Measurements from ENCODE around the gene RGPD4. TPM values are rescaled to one million over a fixed set of nuclear protein-coding genes. Genes with fewer than 3 reads are reported as not detected.
A peak's percentile ranks its signal among the peaks of the same experiment; 100 is the strongest.
"Not testable (repeated sequence)": the region's sequence is repeated elsewhere in the genome, so short reads cannot be mapped to it uniquely, and the experiment has no call there.

Gene RGPD4
- not detected in 2 replicates for total RNA-seq
- not detected for polyA plus RNA-seq (2012)

DNA sequence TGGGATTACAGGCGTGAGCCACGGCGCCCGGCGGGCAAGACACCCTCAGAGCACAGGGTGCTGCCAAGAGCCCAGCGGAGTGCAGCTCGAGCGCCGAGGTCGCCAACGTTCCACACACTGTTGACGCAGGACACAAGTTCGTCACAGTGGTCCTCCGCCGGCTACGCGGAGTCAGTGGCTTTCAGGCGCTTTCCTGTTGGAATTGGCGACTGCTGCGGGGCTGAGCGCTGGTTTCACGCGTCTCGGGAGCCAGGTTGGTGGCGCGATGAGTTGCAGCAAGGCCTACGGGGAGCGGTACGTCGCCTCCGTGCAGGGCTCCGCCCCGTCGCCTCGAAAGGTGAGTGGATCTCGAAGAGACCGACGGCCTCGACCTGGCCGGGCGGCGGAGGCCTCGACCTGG is at the start of gene RGPD4:
RGPD4 (plus strand) TSS at position 144 of the 400 bp plus-strand sequence; CDS start at position 266, 122 bp downstream.
- DNase-seq (ENCODE audit: low read depth), result not testable (repeated sequence)

DNA sequence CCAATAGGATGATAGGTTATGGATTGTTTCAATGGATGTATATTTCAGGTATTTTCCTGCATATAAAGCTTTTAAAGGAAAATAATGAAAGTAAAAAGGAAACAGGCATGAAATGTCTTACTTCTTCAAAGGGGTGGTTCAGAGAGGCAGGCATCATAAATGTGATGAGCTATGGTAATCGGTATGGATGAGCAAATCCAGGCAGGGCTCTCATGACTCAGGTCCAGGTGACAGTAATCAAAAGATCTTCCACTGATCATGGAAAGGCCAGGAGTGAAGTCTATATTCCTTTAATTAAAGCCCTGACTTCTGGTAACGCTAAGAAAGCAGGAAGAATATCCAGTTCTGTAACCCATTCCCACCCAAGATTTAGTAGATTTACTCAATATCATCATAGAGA is 48.7 kb upstream of the RGPD4 start:
- DNase-seq (ENCODE audit: low read depth), result no peak

DNA sequence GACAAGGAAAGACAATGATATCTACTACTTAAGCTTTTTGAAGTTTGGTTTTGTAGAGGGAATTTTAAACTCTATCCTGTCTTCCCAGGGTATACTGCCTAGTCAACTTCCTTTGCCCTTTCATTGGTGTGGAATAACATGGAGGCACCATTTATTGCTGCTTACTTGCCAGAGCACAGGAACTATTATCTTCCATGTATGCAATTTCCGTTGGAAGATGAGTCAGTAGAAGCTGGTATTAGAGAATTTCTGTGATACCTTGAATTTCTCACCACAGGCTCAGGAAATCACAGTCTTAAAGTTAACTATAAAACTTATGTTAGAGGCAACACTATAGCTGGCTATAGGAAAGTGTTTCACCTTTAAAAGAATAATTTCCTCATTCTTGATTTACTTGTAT is 40.9 kb upstream of the RGPD4 start:
- no peak for DNase-seq (ENCODE audit: low read depth)

DNA sequence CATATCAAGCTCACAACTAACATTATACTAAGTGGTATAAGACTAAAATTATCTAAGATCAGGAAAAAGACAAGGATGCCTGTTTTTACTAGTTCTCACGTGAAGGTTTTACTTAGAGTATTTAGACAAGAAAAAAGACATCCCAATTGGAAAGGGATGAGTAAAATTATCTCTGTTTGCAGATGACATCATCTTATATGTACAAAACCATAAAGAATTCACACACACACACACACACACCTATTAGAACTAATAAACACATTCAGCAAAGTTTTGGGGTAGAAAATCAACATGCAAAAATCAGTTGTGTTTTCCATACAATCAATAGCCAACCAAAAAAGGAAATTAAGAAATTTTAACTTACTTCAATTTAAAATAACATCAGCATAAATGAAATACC is 35.9 kb upstream of the RGPD4 start:
- DNase-seq (ENCODE audit: low read depth), result no peak

DNA sequence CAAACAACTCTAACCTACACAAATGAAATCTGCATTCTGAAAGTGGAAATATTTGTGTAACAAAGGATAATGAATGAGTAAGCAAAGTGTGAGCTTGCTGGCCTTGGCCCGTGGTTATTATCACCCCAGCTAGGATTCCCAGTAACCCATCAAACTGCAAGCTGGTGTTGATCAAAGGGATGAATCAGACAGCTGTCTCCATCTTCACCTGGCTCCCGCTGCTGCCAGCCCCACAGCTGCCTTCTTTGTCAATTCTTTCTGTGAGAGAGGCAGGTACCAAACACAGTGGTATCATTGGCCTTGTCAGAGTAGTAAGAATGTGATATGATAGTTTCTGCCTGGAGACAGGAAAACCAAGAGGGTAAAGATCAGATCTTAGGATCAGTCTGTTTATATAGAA is 25.2 kb upstream of the RGPD4 start:
- no peak for DNase-seq (ENCODE audit: low read depth)

DNA sequence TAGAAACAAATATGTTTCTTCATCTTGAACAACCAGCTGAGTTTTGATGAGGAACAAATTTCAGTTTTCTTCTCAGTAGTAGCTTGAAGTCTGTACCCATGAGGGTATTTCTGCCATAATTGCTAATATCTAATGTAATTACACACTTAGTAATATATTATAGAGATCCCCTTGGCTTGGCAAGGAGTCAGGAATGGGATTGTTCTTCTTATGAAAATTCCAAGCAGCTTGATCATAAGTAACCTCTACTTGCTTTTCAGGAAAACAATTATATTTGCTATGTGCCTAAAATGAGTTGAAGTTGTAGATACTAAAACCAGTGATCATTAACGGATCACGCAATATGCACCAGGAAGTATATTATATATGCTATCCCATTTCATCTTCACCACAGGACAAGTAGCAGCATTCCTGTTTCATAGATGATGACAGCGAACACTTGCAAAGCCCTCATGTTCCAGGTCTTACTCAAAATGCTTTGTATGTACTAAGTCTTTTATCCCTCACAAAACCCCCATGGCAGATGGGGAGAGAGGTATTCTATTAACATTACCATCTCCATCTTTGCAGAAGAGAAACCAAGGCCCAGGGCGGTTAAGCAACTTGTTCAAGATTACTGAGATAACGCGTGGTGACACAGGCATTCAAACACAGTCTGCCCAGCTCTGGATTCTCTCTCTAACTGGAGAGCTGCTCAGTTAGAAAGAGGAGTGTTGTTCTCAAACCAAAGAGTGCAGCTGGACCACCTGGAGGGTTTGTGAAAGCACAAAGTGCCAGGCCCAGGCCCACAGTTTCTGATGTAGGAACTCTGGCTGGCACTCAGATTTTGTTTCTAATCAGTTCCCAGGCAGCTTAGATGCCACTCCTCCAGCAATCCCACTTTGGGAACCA is 21.8 kb upstream of the RGPD4 start:
- no peak for DNase-seq (ENCODE audit: low read depth)

DNA sequence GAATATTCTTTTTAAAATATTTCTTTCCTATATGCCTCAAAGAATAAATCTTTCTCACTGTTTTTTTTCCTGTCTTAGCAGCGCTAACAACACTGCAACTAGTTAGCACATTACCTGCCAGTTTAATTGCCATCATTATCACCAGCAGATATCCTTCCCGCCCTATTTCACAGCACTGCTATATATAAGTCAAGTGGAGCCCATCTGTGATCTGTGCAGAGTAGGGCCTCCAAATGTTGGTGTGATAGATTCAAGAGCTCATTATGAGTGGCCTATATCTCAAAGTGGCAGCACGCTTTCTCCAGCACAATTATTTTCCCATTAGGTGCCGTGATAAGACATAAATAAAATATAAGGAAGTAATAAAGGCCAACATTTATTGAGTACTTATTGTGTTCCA is 19.8 kb upstream of the RGPD4 start:
- no peak for DNase-seq (ENCODE audit: low read depth)

DNA sequence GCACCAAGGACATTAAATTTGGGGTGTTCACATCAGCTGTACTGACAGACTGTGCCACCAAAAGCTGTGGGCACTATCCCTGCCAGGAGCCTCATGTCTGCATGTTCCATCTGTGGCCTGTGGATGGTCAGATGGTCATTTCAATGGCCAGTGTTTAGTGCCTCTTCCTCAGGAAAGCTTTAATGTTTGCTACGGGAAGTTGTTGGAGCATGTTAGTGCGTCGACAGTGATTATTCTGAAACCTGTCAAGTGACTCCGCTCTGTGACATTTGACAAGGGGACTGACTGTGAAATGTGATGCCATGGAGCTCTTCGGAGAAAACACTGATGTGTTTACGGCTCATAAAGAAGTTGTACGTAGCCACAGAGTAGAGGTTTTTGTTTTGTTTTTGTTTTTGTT is 18.7 kb upstream of the RGPD4 start:
- no peak for DNase-seq (ENCODE audit: low read depth)

DNA sequence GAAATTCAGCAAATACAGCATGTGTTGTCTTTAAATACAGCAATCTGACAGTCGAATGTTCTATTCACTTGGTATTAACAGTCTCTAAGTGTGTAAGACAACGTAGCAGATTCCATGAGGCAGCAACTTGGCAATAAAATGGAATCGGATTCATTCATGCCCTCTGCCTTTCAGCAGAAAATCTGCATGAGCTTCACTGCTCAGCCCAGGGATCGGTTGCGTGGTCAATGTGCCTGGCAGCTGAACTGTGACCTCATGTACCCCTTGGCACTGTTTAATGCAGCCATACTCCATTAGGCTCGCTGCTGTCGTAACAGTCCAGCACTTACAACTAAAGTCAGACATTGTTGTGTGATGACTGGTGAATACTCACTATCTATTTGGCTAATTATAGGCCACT is 17.7 kb upstream of the RGPD4 start:
- peak; percentile 87 for DNase-seq (ENCODE audit: low read depth)

DNA sequence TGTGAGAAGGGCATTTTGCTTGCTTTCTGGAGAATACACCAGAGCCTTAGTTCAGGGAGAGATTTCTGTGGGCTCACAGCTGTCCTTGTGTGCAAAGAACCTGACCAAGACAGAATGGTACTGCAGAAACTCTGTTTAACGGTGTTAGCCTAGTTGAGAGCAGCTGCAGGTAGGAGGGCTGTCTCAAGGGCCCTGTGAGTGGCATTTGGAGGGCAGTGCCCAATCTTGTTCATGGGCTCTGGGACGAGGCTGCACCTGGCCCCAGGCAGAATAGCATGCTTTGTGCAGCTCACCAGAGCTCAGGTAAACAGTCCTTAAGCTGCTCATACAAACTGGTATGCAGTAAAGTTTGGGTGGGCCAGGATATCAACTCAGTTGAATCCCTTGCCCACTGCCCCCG is 16.9 kb upstream of the RGPD4 start:
- peak; percentile 41 for DNase-seq (ENCODE audit: low read depth)

DNA sequence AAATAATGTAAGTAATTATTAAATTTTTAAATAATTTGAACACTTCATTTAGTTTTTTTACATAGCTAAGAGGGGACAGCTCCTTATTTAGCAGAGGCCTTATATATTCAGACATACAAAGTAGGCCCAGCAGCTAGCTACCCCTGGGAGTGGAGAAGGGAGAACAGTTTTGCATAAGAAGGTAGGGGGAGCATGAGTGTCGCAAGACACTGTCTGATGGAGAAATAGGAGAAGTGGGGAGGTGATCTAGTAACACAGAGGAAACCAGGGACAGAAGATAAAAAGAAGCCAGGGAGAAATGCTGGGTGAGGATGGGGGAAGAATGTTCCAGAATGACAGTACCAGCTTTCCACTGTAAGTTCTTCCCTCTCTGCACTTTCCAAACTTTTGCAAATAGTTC is 16.0 kb upstream of the RGPD4 start:
- DNase-seq (ENCODE audit: low read depth), result no peak

DNA sequence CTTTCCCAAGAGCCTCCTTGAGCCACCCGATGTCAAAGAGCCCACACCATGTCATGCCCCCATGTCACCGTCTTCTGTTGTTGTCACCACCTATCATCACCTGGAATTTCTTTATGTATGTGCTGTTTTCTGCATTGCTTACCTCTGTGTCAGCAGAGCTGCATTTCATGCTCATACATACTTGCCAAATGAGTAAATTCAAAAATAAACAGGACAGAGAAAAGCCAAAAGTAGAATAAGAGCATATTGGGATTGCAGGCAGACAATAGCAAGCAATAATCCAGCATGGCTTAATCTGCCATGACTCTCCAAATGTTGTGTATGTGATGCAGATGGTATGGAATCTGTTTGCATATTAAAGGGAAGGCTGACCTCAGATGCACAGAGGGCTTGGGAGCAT is 15.3 kb upstream of the RGPD4 start:
- no peak for DNase-seq (ENCODE audit: low read depth)

DNA sequence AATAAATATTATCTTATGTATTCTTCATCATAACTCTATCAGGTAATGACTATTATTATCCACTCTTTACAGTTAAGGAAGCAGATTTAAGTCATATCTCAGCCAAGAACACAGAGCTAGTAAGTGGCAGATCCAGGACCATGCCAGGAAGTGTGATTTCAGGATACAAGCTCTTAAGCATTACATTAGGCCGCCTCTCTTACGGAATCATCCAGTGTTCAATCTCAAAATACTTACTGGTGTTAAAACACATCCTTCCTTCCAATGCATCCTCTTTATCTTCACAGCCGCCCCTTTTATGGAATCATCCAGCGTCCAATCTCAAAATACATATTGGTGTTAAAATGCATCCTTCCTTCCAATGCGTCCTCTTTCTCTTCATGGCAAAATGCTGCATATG is 14.7 kb upstream of the RGPD4 start:
- DNase-seq (ENCODE audit: low read depth), result no peak

DNA sequence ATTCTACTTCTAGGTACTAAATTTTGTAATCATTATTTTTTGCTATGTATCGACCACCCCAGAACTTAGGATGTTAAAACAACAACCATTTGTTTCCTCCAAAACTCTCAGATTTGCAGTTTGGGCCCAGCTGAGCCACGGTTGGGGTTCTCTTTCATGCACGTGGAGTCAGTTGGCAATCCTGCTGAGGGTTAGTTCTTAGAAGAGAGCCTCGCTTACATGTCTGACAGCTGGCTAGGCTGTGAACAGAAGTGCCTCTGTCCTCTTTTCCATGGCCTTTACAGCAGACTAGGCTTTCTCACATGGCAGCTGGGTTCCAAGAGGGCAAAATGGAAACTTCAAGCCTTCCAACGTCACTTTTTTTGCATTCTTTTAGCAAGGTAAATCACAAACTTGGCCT is 9.3 kb upstream of the RGPD4 start:
- no peak for DNase-seq (ENCODE audit: low read depth)

DNA sequence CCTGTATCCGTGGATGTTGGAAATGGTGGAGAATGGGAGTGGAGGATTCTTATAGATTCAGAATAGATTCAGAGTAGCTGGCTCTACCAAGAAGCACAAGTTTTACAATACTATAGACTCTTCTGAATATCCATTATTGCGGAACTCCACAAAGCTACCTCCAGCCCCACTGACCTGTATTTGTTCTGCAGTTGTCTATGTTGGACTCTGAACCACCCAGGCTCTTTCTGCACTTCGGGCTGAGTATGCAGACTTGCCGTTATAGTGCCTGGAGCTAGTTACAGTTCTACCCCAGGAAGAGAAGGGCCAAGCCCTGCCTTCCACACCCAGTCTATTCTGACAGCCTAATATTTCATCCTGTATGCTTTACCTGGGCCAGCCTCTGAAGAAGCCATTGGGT is 4.4 kb upstream of the RGPD4 start:
- DNase-seq (ENCODE audit: low read depth), result no peak

DNA sequence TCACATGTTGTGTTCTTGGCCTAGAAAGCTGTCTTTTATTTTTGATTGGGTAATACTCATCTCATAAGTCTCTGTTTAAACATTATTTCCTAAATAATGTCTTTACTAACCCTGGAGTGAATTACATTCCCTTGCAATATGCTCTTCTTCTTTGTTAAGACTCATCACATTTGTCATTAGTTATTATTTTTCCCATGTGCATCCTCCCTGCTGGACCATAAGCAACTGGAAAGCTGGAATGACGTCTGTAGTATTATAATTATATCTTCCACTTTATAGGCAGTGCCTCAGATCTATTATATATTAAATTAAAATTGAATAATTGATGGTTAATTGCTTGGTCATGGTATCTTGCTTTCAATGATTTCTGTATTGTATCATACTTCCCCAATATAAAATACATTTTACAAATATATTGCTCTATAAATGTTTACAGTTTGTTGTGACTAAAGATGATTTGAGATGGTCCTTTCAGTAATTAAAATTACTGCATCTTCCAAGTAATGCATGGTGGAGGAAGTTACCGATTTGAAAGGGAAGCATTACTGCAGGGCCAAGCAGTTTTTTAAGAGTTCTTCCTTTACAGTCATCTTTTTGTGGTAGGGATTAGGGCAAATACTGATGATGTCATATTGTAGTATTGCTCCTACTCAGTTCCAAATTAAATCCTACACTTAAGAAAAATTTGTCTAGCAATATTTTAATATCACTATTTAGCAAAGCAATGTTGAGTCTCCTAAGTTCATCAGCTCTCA is 2.1 kb upstream of the RGPD4 start:
- DNase-seq (ENCODE audit: low read depth), result no peak

DNA sequence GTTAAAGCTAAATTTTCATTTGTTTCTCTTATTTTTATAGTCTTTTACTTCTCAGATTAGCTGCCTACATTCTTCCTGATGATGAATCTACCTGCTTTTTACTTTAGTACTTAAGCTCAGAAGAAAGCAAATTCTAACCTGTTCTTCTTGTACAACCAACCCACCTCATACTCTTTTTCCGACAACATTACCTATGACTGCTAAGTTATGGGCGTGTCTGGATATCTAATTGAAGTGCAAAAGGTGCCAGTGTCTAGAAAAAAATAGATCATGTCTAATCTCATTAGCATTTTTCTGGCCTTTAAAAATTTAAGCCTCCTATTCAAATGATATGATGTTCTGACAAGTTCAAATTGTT is 1.5 kb upstream of the RGPD4 start:
- no peak for DNase-seq (ENCODE audit: low read depth)

DNA sequence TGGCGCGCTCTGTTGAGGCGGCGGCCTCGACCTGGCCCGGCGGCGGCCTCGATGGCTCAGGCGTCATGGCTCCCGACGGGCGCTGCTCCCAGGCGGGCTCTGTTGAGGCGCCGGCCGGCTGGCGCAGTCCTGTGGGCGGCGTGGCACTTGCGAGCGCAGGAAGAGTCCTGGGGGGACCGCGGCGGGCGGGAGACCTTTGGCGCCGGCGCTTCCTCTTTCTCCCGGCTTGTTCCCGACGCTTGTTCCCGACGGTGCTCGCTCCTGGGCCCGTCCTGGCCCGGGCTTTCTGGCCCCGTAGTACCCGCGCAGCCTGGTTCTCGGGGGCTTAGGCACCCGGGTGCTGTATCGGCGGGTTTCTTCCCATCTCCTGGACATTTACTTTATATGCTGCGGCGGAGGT is 2.8 kb downstream of the RGPD4 start:
- not testable (repeated sequence) for DNase-seq (ENCODE audit: low read depth)

DNA sequence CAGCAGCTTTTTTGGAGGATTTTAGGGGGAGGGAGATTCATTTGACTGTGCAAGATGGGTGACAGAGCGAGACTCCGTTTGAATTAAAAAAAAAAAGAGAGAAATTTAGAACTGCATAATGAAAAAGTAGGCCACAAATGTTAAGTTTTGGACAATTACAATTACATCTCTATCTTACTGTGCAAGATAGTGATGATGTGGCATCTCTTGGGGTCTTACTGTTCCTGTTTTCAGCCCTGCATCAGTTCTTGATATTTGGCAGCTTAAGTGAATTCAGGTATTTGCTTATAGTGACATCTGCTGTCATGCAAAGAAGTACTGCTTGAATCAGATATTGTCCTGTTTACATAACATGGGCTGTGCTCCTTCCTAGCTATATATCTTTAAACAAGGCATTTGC is 6.5 kb downstream of the RGPD4 start:
- not testable (repeated sequence) for DNase-seq (ENCODE audit: low read depth)

DNA sequence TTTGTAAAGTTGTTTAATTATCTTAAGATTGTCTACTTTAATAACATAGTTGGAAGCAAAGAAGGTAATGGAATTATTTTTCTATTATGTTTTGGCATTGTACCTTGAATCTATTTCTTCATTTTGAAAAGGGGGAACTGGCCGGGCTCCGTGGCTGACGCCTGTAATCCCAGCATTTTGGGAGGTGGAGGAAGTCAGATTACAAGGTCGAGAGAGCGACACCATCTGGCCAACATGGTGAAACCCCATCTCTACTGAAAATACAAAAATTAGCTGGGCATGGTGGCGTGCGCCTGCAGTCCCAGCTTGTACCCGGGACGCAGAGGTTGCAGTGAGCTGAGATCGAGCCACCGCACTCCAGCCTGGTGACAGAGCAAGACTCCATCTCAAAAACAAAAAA is 6.9 kb downstream of the RGPD4 start:
- DNase-seq (ENCODE audit: low read depth), result not testable (repeated sequence)

DNA sequence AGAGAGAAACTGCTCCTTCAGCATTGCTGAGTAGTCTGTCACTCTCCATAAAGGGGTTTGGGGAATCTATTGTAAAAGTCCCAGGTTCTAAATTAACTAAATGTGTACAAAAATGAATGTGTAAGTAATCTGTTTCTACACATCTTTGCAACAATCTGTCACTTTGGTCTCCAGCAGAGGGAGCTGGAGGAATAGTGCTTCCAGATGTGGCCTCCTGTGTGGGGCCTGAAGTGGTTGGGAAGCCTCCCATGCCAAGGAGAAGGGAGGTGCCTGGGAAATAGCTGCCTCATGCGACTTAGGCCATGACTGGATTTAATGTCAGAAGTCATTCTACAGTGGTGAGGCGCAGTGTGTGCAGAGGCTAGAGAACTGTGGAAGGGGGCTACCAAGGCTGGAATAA is 89.4 kb downstream of the RGPD4 start:
- not testable (repeated sequence) for DNase-seq (ENCODE audit: low read depth)

DNA sequence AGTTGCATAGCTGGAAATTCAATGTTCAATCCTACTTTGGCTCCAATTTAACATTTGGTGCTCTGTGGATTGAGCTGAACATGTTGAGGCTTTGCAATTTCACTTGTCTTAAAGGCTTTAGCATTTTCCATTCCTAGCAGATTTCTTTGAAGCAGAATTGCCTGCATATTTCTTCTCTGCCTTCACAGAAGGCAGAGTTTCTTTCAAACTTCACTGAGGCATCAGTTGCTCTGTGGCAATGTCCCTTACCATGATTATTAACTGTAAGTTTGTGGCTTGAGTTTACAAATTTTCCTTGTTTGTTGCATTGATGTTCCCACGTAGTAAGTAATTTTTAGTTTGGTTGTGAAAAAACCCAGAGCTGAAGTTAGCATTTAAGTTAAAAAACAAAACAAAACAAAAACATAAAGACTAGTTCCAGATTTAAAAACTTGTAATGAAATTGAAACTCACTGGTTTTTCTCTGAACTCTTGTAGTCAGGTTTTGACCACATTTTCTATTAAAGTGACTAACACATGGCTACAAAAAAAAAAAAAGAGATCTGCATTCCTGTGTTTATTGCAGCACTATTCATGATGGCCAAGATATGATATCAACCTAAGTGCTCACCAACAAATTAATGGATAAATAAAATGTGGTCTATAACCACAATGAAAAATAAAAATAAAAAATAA is 90.1 kb downstream of the RGPD4 start:
- DNase-seq (ENCODE audit: low read depth), result not testable (repeated sequence)
